GM21390 (cell line): Measurements from ENCODE around the gene PPP1R15B.
A peak's percentile ranks its signal among the peaks of the same experiment; 100 is the strongest.

Experiments
- ATAC-seq: cut with Tn5 transposase; IDR thresholded peaks from one replicate; pipeline ENCODE4 v1.9.1; 2021; ENCODE audit not compliant: unreplicated experiment

PPP1R15B gene

DNA sequence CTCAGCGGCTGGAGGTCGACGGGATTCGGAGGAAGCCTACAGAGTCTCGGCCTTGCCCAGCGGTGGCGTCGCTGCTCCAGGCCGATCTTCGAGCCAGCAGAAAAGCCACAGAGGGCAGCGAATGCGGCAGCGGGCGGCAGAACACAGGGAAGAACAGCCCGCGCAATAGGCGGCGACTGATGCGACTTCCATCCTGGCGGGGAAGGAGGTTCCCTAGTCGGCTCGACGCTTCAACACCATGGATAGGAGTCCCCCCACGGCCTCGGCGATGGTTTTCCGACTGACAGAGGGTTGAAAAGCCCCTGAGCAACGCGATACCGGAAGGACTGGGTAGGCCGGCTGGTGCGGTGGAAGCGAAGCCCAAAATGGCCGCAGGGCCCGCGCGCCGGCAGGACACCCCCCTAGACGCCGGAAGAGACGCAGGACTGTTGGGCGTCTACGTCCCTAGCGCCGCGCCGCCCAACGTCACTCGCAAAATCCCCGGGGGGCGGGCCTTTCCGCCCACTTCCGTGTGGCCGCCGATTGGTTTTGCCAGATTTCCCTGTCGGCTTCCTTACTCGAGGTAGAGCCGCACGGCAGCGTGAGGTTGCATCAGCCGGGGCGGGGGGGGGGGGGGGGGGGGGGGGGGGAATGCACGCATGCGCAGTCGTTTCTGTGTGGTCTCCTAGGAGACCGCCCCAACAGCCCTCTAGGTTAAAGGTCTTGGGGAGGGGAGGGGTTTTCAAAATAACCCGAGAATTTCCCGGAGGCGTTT lies at the start of gene PPP1R15B:
PPP1R15B (minus strand) TSS at position 367 of the 754 bp plus-strand sequence. CDS start 406 bp downstream, outside the sequence.
- peak; percentile 87 for ATAC-seq

DNA sequence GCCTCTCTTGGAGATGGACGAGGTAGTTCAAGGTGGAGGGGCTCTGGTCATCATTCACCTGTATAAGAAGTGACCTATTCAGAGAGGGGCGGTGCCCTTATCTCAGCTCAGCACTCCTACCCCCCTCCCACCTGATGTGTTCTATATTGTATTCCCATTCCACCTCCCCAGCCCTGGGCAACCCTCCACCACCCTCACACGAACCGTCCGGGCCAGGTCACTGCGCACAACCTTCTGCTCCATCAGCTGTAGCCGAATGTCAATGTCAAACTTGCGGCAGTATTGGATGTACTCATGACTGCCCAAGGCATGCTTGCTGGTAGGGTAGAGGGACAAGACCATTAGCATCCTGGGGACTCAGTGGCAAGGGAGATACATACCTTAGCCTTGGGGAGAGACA lies 48.7 kb upstream of the PPP1R15B start:
- ATAC-seq = no peak

DNA sequence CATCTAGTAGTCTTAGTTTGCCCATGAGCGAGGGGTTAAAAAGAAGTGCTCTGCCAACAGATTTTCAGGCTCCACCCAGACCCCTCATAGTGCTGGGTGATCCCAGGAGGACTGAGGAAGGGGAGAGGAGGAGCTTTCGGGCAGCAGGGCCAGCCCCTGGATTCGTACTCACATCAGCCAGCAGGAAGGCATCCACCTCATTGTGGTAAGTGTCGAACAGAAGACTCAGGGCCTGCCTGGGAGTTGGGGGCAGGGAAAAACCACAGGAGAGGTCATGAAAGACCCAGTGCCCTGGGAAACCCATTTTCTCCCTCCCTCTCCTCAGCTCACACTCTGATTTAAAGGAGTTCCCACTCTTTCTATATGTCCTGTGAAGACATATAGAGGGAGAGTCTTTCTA lies 48.1 kb upstream of the PPP1R15B start:
- no peak for ATAC-seq

DNA sequence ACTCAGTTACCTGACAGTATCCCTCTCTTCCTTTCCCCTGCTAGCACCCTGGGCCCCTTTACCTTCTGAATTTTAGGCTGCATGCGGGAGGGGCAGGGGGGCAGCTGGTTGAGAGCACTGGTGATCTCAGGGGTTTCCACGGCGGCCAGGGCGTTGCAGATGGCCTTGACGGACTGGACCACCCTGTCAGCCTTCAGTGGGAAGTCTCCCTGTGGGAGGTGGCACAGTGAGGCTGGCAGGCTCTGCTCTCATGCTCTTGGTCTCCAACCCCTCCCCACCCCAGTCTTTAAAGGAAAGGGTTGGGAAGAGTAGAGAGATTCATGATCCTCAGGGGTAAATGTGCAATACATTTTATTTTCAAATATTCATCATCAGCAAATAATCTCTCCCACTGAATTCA lies 46.0 kb upstream of the PPP1R15B start:
- ATAC-seq = no peak

DNA sequence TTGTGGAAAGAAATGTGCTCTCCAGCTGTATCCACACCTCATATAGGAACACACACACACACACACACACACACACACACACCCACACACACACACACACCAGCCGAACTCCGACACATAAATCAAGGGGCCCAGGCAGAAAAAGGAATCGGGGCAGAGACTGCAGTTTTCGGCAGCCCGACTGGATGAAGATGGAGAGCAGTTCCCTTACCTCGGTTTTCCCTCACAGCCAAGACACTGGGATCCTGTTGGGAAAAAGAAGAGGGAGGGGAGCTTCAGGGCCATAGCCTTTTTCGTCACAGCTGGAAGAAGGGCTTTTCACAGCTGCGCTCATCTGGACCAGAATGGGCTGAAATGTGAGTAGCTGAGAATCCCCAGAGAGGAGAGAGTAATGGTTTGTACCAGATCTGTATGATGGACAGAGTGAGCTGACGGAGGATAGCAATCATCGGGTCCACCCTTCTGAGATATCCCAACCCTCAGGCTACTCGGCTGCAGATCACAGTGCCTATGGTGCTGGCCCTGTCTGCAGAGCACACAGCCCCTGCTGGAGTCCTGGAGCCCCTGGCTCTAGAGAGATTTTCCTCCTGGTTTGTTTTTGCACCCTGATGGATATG lies 45.3 kb upstream of the PPP1R15B start:
- ATAC-seq = no peak

DNA sequence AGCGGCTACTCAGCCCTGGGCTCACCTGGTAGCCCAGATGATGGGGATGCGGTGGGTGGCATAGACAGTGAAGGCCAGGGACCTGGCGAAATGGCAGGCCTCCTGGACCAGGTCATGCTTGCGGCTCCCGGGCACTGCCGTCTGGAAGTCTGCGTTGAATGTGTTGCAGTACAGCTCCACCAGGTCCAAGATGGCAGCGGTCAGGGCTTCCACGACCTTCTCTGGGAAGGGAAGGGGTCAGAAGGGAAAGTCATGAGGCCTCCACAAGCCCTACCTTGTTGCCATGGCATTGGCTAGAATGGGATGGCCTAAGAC lies 44.2 kb upstream of the PPP1R15B start:
- ATAC-seq = no peak

DNA sequence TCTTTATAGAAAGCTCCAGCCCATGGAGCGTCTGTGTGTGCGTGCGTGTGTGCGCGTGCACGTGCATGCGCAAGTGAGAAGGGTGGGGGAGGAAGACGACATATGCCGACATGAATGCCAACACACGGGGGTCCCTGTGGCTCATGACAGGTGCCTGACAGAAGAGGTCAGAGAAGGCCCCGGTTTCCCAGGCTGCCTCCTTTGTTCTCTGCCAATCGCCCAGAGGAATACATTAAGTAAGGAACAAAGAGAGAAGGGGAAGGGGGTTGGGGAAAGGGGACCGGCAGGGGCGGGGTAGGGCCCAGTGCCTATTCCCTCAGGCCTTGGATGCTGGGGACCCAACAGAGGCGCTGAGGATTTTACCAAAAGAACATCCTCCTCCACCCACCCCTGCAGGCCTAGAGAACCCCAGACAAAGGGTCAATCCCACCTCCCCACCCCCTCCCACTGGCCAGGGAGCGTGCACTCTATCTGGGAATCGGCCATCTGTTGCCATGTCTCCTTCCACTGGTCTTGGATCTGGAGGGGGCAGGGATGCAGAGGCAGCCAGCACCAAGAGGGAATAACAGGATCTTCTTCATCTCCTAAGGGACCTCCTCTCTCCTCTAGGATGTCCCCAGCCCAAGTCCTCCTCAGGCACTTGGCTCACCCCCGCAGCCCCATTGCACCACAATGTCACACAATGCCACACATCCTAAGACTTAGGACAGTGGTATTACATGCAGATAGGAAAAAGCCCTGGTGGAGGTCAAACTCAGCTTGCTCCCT lies 43.6 kb upstream of the PPP1R15B start:
- ATAC-seq = no peak

DNA sequence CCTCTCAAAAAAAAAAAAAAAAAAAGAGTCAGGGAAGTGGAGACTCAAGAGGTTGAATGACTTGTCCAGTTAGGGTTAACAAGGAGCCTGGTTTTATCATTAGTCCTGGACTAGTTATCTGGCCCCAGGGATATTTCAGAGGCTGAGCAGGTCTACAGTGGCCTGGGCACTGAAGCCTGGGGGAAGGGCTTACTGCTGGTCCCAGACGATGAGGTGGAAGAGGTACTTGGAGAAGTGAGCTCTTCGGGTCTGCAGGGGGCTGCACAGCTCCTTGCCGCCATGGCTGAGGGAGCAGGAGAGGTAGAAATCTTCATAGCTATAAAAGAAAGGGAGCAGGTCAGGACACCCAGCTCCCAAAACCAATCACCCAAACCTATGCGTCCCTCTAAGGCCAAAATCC lies 42.9 kb upstream of the PPP1R15B start:
- ATAC-seq = no peak

DNA sequence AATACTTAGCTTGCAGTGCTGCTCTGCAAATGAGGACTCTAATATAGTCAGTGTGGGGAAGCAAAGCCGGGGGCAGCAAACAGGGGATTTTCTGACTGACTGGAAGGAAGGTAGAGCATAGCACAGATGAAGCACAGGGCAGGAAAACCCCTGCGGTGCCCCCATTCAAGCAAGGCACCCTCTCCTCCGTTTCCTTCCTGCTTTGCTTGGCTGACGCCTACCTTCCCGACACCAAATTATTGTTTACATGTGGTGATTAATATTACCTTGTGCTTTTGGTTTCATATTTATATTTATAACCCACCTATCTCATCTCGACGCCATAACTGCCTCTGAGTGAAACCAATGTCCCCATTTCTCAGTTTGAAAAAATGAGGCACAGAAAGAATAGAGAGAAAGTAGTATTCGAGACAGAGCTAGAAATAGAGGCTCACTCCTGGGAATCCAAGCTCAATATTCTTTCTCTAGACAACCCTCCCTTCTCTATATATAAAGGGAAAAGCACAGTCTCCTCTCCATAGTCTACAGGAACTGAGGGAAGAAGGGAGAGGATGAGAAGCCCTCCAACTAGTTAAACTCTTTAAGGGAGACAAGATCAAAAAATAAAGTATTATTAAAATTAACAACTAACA lies 41.6 kb upstream of the PPP1R15B start:
- peak; percentile 73 for ATAC-seq

DNA sequence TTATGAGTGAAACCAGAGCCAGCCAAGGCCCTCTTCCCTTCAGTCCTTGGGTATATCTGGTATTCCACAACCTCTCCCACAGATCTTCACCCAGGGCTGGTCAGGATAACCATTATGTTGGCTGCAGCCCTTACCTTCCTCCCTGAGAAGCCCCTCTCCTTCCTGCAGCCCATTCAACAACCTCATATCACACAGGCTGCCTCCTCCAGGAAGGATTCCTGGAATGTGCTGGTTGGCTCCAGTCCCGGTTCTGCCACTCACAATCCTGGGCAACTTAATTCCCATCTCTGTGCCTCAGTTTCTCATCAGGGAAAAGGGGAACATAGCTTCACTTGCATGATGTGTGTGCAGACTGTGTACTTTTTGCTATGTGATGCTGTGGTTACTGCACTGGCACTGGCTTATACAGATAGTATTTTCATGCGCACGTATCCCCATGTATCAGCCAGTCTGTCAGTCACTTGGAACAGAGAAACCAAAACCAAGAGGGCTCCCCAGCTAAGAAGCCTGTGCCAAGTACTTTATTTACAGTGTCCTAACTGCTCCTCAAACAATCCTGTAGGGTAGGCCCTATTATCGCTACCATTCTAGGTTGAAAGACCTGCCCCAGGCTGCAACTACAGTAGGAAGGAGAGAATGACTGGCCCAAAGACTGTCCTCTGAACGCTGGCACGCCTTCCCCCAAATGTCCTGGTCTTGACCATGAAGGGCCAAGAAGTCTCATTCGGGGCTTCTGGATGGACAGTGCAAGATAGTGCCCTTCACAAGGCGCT lies 39.9 kb upstream of the PPP1R15B start:
- ATAC-seq = no peak

DNA sequence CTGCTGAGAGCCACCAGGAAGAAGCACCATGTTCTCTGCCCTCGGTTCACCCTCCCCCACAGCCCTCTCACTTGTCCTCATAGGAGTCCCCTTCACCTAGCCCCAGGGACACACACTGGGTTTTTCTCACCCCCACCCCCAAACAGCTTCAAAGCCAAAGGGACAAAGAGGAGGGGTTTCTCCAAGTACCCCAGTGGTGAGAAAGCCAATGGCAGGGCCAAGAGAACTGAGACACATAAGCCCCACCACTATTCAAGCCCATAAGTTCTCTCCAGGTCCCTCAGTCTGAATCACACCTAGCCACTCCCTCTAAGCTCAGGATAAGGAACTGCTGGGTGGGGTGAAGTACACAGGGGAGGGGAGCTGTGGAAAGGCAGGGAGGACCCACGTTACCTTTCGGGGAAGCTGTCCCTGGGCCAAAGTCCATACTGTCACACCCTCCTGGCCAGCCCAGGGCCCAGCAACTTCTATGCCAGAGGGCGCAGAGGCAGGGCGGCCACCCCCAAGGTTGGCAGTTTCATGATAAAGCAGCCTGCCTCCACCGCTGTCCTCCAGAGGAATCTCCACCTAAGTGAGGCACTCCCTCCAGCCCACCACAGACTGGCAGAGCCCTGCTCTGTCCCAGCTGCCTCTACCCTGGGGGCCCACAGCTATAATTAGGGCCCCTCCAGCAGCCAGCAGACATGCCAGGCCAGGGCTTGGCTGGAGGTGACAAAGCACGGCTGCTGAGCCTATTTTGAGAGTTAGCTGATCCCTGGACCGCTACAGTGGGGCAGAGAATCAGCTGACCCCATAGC lies 39.0 kb upstream of the PPP1R15B start:
- no peak for ATAC-seq

DNA sequence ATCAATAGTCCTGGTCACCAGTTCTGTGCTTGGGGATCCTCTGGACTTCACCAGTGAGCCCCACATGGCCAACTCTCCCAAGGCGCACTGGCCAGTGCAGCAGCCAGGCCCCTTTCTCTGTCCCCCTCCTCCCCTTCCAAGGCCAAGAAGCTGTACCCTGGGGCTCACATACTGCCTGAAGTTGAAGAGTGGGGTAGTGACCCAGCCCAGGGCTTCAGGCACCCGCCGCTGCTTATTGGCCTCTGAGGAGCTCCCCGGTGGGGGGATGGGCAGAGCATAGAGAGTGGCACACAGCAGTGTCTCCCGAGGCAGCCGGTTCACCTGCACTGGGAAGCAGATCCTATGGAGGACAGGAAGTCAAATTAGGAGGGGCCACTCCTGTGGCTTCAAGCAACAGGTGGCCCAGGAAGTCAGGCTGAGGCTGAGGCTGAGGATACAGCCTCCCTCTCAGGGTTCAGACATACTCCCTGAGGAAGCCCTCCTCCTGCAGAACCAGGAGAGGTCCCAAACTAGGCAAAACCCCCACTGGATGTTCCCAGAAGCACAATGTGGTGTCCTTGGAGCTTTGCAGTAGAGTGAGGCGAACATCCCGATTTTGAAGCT lies 38.2 kb upstream of the PPP1R15B start:
- no peak for ATAC-seq

DNA sequence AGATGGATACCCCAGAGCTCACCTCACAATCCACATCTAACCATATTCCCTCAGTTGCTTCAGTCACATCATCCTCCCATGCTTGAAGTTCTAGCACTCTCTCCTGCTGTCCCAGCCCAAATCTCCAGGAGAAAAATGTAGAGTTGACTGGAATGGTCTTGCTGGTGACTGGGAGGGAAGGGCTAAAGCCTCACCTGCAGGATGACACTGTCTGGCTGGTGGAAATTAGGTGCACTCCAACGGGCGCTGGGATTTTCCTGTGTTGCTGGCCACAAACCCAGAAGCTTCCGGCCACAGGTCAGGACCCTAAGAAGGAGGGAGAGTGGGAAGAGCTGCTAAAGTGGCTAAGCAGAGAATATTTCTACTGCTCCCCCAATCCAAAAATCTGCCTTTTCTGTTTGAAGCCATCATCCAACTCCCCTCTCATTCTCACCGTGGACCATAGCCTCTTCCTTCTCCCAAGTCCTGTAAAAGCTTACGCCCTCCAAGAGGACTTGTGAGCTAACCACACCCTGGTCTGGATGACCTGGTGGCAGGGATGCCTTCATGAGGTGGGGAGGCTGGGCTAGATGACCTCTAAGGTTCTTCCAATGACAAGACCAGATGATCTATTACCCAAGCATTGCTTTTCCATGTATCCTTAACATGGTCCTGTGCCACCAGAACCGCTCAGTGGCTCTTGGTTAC lies 37.5 kb upstream of the PPP1R15B start:
- no peak for ATAC-seq

DNA sequence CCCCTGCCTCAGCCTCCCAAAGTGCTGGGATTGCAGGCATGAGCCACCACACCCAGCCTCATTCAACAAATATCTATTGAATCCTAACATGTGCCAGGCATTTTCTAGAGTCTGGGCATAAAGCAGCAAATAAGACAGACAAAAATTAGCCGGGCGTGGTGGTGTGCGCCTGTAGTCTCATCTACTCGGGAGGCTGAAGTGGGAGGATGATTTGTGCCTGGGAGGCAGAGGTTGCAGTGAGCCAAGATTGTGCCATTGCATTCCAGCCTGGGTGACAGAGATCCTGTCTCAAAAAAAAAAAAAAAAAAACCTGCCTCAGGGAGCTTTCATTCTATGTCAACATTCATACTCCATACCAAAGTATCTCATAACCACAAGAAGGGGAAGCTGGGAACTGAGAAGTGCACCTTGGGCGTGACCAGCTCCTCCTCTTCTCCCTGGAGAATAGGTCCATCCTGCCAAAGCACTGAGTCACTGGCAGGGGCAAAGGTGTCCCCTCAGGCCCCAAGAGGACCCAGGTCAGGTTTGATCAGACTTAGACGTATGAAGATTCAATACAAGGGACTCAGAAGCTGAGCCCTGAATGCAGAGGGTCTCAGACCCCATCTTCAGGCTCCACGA lies 36.8 kb upstream of the PPP1R15B start:
- no peak for ATAC-seq

DNA sequence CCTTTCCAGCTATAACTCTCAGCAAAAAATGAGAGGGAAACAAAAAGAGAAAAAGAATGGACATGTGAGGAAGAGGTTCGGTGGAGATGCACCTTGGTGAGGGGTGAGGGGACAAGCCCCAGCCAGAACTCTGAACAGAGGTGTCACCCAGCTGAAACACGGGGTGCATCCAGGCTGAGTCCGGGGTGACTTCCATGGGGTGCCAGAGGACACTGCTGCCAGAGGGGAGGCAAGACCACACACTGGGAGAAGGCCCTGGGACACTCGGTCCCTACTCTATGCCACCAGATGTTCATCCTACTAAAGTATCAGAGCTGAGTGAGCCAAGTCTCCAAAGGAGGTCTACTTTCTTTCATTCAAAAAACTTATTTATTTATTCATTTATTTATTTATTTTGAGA lies 36.1 kb upstream of the PPP1R15B start:
- no peak for ATAC-seq

DNA sequence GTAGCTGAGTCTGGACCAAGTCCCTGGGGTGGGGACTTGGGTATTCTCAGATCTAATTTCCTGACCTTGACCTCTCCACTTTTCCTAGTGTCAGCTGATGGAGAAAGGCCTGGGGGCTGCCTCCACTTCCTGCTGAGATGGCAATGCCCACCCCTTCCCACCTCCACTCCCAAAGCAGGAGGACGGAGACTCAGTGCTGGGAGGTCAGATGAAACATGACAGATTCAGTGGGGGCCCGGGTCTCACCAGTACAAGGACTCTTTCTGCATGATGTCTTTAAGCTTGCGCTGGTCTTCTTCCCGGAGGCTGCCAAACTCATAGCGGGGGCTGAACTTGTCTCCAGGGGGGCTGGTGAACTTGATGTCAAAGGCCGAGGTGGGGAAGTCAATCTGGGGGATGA lies 35.6 kb upstream of the PPP1R15B start:
- ATAC-seq = no peak

DNA sequence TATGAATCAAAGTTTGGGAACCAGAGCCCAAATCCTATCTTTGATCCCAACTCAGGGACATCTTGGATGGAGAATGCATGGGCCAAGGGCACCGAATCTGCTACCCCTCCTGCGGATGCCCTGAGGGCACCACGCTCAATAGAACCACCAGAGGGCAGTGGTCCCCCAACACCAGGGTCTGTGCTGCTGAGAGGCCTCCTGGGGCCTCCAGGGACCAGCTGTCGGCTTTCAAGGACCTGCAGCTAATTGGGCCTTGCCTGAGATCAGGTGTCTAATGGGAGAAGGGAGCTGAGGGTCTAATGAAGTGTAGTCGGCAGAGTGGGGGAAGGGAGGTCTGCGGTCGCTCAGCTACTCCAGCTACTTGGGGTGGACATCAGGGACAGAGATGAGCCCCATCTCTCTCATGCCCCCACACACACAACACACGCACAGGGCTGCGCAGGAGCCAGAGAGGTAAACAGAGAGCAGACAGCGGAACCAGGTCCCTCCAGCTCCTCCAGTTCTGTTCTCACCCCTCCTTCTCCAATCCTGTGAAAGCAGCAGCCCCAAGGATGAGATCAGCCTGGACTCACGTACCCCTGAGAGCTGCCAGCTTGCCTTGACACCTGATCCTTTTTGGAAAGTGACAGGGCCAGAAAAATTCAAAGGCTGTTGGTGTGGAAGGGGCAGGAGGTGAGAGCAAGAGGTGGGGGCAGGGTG lies 34.9 kb upstream of the PPP1R15B start:
- peak; percentile 59 for ATAC-seq

DNA sequence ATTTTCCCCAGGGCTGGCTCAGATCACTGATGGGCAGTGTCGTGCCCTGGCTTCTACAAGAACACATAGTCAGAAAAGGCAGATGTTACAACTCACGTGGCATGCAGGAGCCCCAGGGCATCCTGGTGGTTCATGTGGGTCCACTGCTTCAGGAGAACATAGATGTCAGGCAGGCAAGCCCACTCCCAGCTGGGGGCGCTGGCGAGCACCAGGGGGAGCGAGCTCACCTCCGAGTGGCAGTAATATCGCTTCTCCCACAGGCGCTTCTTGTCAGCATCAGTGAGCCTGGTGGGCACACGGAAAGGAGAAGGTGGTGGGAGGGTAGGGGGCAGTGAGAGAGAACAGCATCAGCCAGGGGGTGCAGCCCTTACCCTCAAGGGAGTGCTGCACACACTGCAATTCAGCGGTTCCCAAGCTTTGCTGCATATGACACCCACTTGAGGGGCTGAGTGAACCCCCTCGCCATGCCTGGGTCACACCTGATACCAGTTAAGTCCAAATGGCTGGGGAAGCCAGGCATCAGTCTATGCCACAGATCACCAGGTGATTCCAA lies 34.3 kb upstream of the PPP1R15B start:
- ATAC-seq = no peak
